Activated naive CD4-positive, alpha-beta T cell treated with Interleukin-2 at 50 U/mL for 16 hours (primary cell): ENCODE data around the gene SF3A1.

ENCODE experiments used
- DNase-seq: peaks from one replicate; pipeline ENCODE4 v3.0.0-alpha.2; 2020

Gene SF3A1

DNA sequence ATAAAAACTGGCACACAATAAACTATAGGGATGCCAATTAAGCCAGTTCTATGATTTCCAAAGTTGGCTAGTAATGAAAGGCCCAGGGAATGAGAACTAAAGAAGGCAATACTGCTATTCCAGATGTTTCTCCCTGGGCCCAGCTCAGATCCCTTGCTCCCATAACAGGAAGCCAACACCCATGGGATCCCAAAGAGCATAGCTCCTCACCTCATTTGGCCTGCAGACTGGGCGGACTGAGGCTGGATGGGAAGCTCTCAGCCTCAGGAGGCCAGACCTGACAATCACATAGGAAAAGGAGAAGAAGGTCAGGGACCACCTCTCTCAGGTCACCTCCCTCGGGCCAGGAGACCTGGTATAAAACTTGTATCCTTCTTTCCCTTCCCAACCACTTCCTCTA is 35.2 kb downstream of the SF3A1 start:
- DNase-seq = no peak

DNA sequence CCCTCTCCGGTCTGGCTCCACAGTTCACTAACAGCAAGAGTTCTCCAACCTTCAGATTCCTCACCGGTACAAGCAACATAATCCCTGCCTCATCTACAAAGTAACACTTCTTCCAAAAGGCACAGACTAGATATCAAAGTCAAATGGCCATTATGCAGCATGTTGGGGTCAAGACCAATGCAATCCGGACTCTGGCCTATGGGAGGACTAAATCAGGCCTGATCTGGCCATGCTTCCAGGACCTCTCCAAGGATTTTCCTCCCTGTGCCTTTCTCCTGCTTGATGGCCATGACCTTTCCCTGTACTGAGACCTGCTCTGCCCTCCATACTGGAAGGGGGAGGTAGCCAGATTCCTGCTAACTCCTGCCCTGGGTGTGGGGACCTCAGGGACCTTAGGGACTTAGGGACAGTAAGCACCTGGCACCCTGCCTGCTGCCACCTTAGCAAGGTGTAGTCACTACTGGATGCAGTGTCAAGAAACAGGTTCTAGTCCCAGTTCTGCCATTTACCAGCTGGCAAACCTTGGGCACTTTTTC is 36.6 kb downstream of the SF3A1 start:
- no peak for DNase-seq

DNA sequence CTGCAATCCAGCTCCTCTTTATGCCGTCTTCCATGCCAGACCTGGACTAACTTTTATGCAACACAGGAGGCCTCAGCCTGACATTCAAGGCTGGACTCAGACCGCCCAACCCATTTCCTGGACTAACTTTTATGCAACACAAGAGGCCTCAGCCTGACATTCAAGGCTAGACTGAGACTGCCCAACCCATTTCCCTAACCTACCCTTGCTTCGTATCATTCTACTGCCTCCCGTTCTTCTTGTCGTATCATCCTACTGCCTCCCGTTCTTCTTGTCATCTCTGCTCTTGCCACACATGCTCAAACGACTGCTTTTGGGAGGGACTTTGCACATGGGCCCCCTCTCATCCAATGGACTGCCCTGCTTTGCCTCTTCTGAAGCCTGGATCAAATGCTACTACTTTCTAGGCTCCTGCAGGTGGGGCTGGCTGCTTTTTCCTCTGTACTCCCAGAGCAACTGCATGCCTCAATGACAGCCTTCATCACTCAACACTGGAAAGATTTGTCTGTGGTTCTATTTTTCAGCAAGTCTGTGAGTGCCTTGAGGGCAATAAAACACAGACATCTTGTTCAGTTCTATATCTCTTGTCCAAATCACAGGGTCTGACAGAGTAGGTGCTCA is 37.8 kb downstream of the SF3A1 start:
- no peak for DNase-seq

DNA sequence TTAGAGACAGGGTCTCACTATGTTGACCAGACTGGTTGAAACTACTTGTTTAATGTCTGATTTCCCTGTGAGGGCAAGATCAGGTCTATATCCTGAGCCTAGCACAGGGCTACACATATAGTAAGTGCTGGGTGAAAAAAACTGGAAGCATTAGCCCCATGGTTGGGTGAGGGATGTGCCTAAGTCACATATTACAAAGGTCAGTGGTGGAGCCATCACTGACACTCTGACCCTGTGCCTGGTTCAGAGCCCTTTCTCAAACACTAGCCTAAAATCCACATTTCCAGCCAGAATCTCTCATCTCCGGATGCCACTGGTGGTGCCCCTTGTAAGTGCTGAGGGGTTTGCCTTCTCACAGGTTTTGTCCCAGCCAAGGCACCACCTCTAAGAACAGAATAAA is 38.9 kb downstream of the SF3A1 start:
- no peak for DNase-seq

GRCh38 chr22:30315962-30316576 is 40.6 kb downstream of the SF3A1 start:
- no peak for DNase-seq

DNA sequence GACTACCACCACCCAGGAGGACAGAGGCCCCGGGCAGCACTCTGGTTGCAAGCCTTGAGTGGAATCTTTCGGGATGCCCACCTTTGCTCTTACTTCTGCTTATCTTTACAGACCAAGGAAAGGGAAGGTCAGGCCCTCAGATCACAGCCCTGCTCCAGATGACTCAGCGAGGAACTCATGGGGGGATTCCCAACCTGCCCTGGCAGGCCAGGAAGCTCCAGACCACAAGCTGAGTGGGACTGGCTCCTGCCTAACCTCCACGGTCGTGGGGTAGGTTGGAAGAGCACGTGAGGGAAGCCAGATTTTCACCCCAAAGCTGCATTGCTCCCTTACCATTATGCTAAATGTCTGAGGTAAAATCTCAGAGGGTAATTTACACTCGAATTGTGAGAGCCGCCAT is 41.8 kb downstream of the SF3A1 start:
- DNase-seq = peak; percentile 54

- DNase-seq = no peak
Measured at GRCh38 chr22:30313527-30314363, 42.9 kb downstream of the SF3A1 start.

GRCh38 chr22:30312053-30312452 is 44.6 kb downstream of the SF3A1 start:
- no peak for DNase-seq

- no peak for DNase-seq
Measured at GRCh38 chr22:30310881-30311771, 45.6 kb downstream of the SF3A1 start.

- no peak for DNase-seq
Measured at GRCh38 chr22:30309951-30310741, 46.5 kb downstream of the SF3A1 start.

DNA sequence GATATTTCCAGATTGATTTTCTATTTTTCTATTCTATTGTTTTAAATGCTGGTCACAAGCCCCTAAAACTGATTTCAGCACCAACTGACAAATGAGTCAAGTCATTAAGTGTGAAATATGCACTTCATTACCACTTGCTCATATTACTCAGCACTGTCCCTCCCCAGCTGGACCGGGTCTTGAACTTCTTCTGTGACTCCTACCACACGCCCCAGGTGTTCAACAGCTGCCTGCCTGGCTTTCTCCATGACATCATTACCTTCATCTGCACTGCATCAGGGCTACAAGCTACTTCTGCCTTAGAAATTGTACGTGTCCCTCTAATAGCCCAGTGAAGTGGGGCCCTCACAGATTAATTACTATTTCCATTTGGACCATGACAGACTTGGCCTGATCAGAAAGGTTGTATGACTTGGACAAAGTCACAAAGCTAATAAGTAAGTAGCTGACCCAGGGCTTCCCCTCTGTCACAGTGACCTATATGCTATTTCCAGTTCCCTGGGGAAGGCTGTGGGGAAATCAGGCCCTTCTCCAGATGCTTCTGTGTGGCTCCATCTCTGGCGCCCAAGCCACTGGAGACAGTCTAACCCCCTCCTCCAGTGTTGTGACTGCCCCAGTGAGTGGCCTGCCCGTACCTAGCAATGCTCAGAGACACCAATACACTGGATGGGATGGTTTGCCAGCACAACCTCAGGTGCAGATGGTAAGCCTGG is 48.0 kb downstream of the SF3A1 start:
- no peak for DNase-seq

- no peak for DNase-seq
Measured at GRCh38 chr22:30308093-30308492, 48.6 kb downstream of the SF3A1 start.

DNA sequence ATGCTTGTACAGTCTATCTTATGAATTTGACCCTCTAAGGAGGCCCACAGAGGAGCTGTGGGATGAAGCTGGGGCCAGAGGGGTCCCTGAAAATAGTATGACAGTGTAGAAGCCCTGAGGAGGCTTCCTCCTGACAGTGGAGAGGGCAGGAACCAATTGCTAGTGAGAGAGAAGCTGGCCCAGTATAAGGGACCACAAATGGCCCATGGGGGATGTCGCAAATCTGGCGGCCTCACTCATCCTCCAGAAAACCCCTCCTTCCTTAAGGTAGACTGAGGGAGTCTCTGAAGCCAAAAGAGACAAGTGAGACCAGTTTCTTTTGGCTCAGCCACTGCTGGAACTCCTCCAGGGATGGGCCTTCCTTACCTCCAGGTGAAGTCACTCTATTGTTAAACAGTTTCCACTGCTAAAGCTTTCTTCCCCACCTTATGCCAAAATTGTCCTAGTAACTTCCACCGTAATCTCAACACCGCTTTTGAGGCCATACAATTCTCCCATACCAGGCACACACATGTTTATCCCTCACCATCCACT is 49.6 kb downstream of the SF3A1 start:
- DNase-seq = no peak

DNA sequence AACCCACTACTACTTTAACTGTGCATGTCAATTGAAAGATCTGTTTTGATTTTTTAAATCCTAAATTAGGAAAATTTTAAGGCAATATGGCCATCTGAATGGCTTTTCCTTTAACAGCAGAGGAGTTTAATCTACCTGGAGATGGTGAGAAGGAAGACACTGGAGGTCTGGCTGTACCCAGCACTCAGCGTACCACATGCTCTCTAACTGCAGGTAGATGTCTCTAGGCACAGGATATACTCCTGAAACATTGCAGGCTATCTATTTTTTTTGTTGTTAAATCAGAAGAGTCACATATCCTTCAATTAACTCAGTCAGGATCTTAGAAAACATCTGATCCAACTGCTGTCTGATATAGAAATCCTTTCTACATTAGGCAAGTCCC is 50.1 kb downstream of the SF3A1 start:
- DNase-seq = no peak

GRCh38 chr22:30305906-30306626 is 50.6 kb downstream of the SF3A1 start:
- no peak for DNase-seq

GRCh38 chr22:30305519-30305905 is 51.2 kb downstream of the SF3A1 start:
- DNase-seq = peak; percentile 44

- DNase-seq = no peak
Measured at GRCh38 chr22:30304495-30305244, 52.0 kb downstream of the SF3A1 start.

GRCh38 chr22:30302810-30303138 is 53.9 kb downstream of the SF3A1 start:
- no peak for DNase-seq

DNA sequence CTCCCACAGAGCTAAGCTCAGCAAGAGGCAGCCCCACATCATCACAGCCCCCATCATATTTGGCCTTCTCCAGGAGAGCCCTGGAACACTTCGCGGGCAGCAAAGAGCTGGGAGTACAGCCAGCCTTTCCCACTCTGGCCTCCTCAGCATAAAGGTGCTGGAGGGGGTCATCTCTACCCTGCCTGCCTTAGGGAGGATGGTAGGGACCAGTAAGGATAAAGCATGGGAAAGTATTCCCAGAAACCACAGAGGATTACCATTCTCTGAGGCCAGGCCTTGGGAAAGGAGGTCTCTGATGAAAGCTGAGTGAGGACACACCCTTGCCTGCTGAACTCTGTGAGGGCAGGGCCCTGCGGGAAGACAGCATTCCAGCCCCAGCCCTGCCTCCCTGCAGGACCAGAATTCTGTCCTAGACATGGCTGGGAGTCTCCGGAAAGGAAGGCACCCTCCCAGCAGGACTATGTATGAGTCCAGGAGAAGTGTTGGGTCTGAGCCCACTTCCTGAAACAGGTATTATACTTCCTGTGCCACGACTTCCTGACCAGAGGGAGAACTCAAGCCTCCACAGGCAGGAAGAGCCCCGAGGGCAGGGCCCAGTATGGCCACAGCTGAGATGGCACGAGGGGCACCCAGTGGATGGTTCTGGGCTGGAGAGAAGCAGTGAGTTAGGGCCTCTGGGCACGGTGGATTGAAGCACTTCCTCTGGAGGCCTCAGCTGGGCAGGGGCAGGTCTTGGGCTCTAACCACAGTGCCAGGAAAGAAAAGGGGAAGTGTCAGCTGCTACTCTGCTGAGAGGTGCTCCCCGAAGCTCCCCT is 54.5 kb downstream of the SF3A1 start:
- DNase-seq = no peak
